Gastroesophageal sphincter (tissue), 3 donors: ENCODE results near the gene MYO9A.

ENCODE experiments used
- CTCF ChIP-seq, 4 experiments: fragments of 200-600 bp in 2 of 4; fragments of 450-650 bp in 2 of 4; sonication (generic) in 1 of 4; IDR thresholded peaks; one replicate each; pipeline ENCODE4 v1.5.1; 2017 to 2019; ENCODE audit warnings: antibody characterized with exemption in 4 of 4, mild to moderate bottlenecking in 2 of 4, moderate library complexity in 2 of 4
- EP300 ChIP-seq: sonication (generic); formaldehyde crosslinking; IDR thresholded peaks from one replicate; pipeline ENCODE4 v1.6.1; 2017; ENCODE audit warnings: antibody characterized with exemption, mild to moderate bottlenecking
- POLR2A ChIP-seq, 2 donors: fragments of 450-650 bp; IDR thresholded peaks; one replicate each; pipeline ENCODE4 v1.6.1; 2017; ENCODE audit warnings: antibody characterized with exemption in 2 of 2, mild to moderate bottlenecking in 2 of 2, moderate library complexity in 1 of 2
- POLR2AphosphoS5 ChIP-seq: sonication (generic); formaldehyde crosslinking; IDR thresholded peaks from one replicate; pipeline ENCODE4 v1.6.1; 2017; ENCODE audit warnings: antibody characterized with exemption

GRCh38 chr15:72147418-72147817 is 29.5 kb upstream of the MYO9A start:
- no peak for TF ChIP-seq CTCF (IDR thresholded peaks at IDR 0.05)
- no peak for TF ChIP-seq POLR2A (IDR thresholded peaks at IDR 0.05)
- TF ChIP-seq EP300: no peak
- no peak for TF ChIP-seq POLR2AphosphoS5
